ENCODE results near the gene RNF167.
A peak's percentile ranks its signal among the peaks of the same experiment; 100 is the strongest.
"Not testable (repeated sequence)": the region's sequence is repeated elsewhere in the genome, so short reads cannot be mapped to it uniquely, and the experiment has no call there.

Gene RNF167

GRCh38 chr17:4902540-4902939, 37.5 kb upstream of the RNF167 start:
- no peak for DNase-seq (ENCODE audit: low read depth)

GRCh38 chr17:4903051-4903818, 36.8 kb upstream of the RNF167 start, which contains the start of gene CHRNE:
Gene CHRNE, minus strand, starts transcription at chr17:4903098. Its CDS starts 35 bp downstream, at chr17:4903063.
- DNase-seq (ENCODE audit: low read depth) = peak; percentile 61

GRCh38 chr17:4906642-4907041, 33.4 kb upstream of the RNF167 start:
- DNase-seq (ENCODE audit: low read depth) = not testable (repeated sequence)

- no peak for DNase-seq (ENCODE audit: low read depth)
Observed at GRCh38 chr17:4908301-4908700, 31.8 kb upstream of the RNF167 start.

GRCh38 chr17:4908711-4909496, 31.2 kb upstream of the RNF167 start:
- peak; percentile 68 for DNase-seq (ENCODE audit: low read depth)

GRCh38 chr17:4913994-4914393, 26.1 kb upstream of the RNF167 start:
- DNase-seq (ENCODE audit: low read depth) = no peak

- DNase-seq (ENCODE audit: low read depth) = not testable (repeated sequence)
Observed at GRCh38 chr17:4914551-4914950, 25.5 kb upstream of the RNF167 start.

GRCh38 chr17:4919511-4920047, 20.5 kb upstream of the RNF167 start:
- DNase-seq (ENCODE audit: low read depth) = no peak

GRCh38 chr17:4920351-4921048, 19.6 kb upstream of the RNF167 start:
- DNase-seq (ENCODE audit: low read depth) = no peak

- no peak for DNase-seq (ENCODE audit: low read depth)
Observed at GRCh38 chr17:4921320-4921719, 18.7 kb upstream of the RNF167 start.

- not testable (repeated sequence) for DNase-seq (ENCODE audit: low read depth)
Observed at GRCh38 chr17:4926577-4927335, 13.3 kb upstream of the RNF167 start.

- no peak for DNase-seq (ENCODE audit: low read depth)
Observed at GRCh38 chr17:4928881-4929280, 11.2 kb upstream of the RNF167 start.

GRCh38 chr17:4931963-4932362, 8.1 kb upstream of the RNF167 start, which contains the start of gene GP1BA:
Gene GP1BA, plus strand, starts transcription at chr17:4932277. Its CDS starts 328 bp downstream, at chr17:4932605.
- DNase-seq (ENCODE audit: low read depth) = peak; percentile 76

- no peak for DNase-seq (ENCODE audit: low read depth)
Observed at GRCh38 chr17:4932756-4933155, 7.3 kb upstream of the RNF167 start.

GRCh38 chr17:4933646-4934045, 6.4 kb upstream of the RNF167 start:
- DNase-seq (ENCODE audit: low read depth) = no peak

GRCh38 chr17:4934173-4934979, 5.7 kb upstream of the RNF167 start:
- no peak for DNase-seq (ENCODE audit: low read depth)

- no peak for DNase-seq (ENCODE audit: low read depth)
Observed at GRCh38 chr17:4935650-4936049, 4.4 kb upstream of the RNF167 start.

GRCh38 chr17:4936436-4936835, 3.6 kb upstream of the RNF167 start:
- DNase-seq (ENCODE audit: low read depth) = no peak

GRCh38 chr17:4937553-4937952, 2.5 kb upstream of the RNF167 start:
- DNase-seq (ENCODE audit: low read depth) = no peak

GRCh38 chr17:4938069-4938491, 2.0 kb upstream of the RNF167 start:
- DNase-seq (ENCODE audit: low read depth) = no peak

Measured in CMK (cell line).